Omental fat pad (tissue), 4 donors: ENCODE measurements around the gene VEGFD. TPM values are rescaled to one million over a fixed set of nuclear protein-coding genes. Genes with fewer than 3 reads are reported as not detected.

Source experiments
- ATAC-seq: fragments of 150-250 bp; one replicate; pipeline ENCODE4 v1.9.1; 2016; ENCODE audit warnings: mild to moderate bottlenecking, moderate library complexity; ENCODE audit not compliant: low FRiP score
- DNase-seq: peaks from one replicate; pipeline ENCODE4 v3.0.0-alpha.2; 2019; ENCODE audit warnings: low spot score
- CTCF ChIP-seq, 3 donors: fragments of 450-650 bp; IDR thresholded peaks; one replicate each; pipeline ENCODE4 v1.5.1; 2016 to 2017; ENCODE audit warnings: antibody characterized with exemption in 3 of 3, mild to moderate bottlenecking in 3 of 3, moderate library complexity in 2 of 3
- total RNA-seq, 4 donors: library from RNA; depleted of rRNA; stranded (reverse); fragments of >200 nt; gene quantifications; one replicate each; pipeline ENCODE4 v1.1.0, GENCODE V29; 2016

Gene VEGFD
- total RNA-seq, 4 donors from 2014 or later: 1.1 to 28.8 (median 6.3) TPM

GRCh38 chrX:15401378-15401777, 17.2 kb upstream of the VEGFD start:
- no peak for TF ChIP-seq CTCF (IDR thresholded peaks at IDR 0.05)
- ATAC-seq (no peak), DNase-seq (no peak)

GRCh38 chrX:15399962-15400391, 15.8 kb upstream of the VEGFD start:
- ATAC-seq (no peak), DNase-seq (no peak)
- TF ChIP-seq CTCF (IDR thresholded peaks at IDR 0.05): no peak

GRCh38 chrX:15398874-15399273, 14.7 kb upstream of the VEGFD start:
- DNase-seq (no peak), ATAC-seq (no peak)
- TF ChIP-seq CTCF (IDR thresholded peaks at IDR 0.05): no peak

GRCh38 chrX:15395789-15396188, 11.6 kb upstream of the VEGFD start:
- ATAC-seq (no peak), DNase-seq (no peak)
- no peak for TF ChIP-seq CTCF (IDR thresholded peaks at IDR 0.05)

GRCh38 chrX:15391850-15392249, 7.6 kb upstream of the VEGFD start:
- TF ChIP-seq CTCF (IDR thresholded peaks at IDR 0.05): no peak
- no peak for DNase-seq
- no peak for ATAC-seq

GRCh38 chrX:15382813-15383212, 1.4 kb downstream of the VEGFD start:
- TF ChIP-seq CTCF (IDR thresholded peaks at IDR 0.05): no peak
- DNase-seq (no peak), ATAC-seq (no peak)

- DNase-seq (no peak), ATAC-seq (no peak)
- TF ChIP-seq CTCF (IDR thresholded peaks at IDR 0.05): no peak
These were observed 7.3 kb downstream of the VEGFD start for GRCh38 chrX:15376956-15377355.
